NCI-H2196 (cell line): ENCODE data around the gene BTBD16.
A peak's percentile ranks its signal among the peaks of the same experiment; 100 is the strongest.

Source experiments
- DNase-seq: peaks from one replicate; lab custom pipeline; 2025; ENCODE audit not compliant: unreplicated experiment; lab: John Stamatoyannopoulos, UW

BTBD16 gene

DNA sequence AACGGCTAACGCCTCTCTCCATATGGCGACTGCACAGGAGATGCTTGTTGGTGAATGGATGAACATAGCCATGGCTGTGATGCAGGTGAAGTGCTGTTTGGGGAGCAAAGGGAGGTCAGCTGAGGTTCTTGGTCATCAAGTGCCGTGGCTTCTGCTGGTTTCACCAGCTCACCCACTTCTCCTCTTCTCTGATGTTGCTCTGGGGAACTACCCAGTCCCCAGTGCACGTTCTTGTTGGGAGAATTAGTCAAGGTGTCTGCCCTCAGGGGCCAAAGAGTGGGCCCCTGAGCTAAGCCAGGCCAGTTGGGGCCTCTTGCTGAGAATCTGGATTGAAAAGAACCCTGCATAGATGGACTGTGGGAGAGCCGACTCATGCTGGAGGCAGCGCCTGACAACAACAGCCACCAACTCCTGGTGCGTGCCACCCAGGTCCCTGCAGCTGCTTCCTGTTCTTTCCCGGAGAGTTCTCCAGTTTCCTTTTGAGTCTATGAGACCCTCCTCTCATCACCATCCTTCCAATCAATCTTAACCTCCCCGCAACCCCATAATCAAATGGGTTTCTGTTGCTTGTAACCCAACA, 3.0 kb downstream of the BTBD16 start:
- no peak for DNase-seq

DNA sequence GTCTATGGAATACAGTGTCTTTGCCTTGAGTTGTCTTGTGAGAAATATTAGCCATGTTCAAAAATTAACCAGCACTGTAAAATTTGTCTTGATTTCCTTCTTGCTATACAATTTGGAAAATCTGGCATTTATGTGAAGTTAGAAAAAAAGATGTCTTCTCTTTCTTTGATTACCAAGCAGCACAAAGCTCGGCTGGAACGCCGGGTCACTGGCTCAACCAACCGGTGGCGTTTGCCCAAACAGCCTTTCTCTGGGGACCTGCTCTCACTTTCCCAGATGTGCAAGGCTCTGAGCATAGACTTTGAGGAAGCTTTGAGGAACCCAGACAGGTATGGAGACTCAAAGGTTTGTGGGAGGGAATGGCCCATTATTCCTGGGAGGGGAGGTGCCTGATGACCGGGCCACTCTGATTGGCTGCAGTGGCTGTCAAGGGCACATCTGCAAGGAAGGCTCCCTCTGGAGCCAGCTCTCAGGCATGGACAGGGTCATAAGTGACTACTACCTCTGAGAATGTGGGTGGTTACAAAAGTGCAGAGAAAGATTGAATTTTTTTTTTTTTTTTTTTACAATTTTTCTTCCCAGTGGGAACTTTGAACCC, 5.6 kb downstream of the BTBD16 start:
- DNase-seq: no peak

DNA sequence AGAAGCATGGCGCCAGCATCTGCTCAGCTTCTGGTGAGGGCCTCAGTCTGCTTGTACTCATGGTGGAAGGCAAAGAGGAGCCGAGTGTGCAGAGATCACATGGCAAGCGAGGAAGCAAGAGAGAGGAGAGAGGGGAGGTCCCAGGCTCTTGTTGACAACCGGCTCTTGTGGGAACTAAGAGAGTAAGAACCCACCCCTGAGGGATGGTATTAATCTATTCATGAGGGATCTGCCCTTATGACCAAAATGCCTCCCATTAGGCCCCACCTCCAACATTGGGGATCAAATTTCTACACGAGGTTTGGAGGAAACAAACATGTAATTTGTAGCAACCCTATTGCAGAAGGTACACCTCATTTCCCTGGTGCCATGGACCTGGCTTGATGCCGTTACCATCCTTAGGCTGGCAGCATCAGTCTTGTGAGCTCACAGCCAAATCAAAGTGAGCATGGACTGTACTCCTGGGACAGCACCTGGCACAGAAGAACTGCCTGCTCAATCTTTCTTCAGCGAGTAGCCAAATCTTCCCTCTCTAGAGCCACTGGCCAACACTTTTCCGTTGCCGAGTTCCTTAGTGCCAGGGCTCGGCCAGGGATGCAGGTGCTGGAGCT, 6.5 kb downstream of the BTBD16 start:
- no peak for DNase-seq

DNA sequence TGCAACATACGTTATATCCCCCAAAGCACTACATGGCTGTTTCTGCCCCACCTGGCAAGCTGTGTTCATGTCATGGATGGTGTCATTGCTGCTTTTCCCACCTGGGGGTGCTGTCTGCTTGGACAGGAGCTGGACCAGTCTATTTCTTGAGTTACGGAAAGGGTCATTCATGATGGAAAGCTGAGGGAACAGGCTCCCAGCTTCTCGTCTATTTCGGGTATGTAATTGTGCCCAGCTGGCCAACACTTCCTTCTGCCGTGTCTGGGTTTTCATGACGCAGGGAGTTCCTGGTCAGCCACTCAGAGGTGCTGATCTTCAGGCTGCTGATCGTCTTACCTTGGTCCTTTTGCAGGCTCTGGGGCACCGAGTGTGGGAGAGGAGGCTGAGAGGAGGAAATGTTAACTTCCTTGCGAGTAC, 8.6 kb downstream of the BTBD16 start:
- peak; percentile 31 for DNase-seq

DNA sequence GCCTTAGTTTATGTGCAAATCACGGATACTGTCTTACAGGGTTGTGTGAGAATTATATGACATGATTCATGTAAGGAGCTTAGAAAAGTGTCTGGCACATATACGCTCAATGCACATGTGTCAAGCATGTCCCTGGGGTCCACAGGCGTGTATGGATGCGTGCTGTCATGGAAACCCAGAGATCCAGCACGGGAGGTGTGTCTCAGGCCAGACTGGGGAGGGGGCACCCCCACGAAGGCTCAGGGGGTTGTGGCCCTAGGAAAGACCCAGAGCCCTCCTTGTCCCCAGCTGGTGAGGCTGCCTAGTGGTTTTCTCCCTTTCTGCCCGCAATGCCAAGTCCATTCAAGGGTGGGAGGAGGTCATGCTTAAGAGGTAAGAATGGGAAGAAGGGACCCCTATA, 9.1 kb downstream of the BTBD16 start:
- DNase-seq: no peak

DNA sequence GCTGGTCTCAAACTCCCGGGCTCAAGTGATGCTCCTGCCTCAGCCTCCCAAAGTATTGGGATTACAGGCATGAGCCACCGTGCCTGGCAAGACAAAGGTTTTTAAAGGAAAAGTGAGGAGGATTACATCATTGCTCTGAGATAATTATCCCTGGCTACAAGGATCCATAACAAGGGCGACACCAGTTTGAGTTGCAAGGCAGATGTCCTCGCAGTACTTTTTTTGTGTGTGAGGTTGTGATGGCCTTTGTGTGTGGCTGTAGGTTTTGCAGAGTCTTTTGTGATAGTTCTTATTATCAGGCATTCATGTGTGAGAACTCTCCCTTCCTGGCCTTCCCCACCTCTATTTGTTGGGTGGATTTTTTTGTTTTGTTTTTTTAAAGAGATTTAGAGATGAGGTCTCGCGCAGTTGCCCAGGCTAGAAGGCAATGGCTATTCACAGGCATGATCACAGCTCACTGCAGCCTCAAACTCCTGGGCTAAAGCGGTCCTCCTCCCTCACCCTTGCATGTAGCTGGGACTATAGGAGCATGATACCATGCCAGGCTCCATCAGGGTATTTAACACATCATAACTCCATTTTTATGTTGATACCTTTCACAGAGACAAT, 10.0 kb downstream of the BTBD16 start:
- no peak for DNase-seq

DNA sequence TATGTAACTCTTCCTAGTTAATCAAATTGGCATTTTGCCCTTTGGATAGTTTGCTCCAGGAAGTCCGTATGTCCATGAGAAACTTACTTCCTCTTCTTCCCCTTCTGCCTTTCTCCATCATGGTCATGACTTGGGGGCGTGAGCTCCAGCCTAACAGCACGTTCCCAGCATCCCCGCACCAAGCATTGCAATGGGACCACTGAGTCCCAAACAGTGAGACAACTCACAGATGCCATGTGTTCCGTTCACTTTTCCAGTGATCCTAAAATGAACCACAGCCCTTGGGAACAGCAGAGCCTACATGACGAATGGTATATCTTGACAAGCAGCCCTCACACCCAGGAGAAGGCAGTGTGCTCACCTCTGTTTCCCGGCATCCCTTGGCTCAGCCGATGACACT, 10.7 kb downstream of the BTBD16 start:
- no peak for DNase-seq

DNA sequence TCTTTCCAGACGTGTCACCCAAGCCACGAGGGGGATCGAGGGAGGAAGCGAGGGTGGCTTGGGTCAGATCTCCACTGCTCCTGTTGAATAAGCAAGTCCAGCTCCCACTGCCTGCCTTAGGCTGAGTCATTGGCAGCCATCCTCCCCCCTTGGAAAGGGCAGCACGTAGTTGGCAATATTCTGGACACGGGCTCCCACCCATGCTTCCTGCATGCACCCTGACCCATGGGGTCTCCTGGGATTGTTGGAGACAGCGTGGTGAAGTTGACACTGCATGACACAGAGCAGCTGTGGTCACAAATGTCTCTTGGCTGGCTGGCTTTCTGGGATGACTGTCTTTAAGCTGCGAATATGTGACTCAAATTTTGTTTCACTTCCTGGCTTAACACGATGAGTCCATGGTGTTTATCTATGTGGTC, 11.2 kb downstream of the BTBD16 start:
- DNase-seq: no peak

DNA sequence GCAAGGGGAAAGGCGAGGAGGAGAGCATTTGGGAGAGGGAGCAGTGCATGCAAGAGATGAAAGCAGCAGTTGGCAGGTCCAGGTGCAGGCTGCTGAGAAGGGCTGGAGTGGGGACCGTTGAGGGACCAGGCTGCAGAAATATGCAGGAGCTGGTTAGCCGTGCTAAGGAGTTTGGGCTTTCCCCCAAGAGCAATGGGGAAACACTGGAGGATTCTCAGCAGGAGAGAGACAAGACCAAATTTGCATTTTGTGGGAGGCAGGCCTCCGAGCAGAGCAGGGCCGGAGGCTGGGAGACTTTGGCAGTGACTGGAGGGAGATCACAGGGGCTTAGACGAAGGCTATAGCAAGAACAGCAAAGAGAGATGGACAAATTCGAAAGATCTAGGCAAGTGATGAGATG, 11.8 kb downstream of the BTBD16 start:
- DNase-seq: no peak

DNA sequence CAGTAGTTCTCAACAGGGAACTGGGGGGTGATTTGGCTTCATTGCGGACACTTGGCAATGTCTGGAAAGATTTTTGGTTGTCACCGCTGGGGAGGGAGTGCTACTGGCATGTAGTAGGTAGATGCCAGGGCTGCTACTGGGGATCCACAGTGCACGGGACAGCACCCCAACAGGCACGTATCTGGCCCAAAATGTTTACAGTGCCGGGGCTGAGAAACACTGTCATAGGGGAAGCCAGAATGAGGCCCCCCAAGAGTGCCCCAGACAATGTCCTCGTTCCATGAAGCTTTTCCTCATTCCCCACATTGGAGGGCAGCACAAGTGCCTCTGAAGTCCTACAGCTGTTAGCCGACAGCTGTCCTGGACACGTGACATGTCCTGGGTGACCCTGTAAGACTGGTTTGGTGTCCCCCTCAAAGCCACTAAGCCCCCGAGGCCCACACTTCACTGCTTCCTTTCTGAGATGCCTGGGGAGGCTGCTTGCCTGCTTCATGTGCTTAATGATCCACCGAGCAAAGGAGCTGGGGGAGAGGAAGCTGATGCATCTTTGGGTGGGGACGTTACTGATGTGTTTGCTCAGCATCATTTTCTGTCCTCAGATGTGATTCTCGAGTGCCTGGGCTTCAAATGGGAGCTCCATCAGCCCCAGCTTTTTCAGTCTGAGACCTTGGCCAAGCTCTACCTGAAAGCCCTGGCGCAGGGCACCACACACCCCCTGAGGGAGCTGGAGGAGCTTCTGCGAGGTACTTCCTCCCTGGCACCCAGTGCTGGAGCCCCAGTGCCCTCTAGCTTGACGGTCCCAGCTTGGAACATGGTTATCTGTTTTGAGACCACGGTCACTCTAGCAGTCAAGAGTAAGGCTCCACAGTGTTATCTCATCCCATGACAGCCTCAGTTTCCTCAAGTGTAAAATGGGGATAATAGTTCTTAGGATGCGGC, 14.7 kb downstream of the BTBD16 start:
- no peak for DNase-seq

DNA sequence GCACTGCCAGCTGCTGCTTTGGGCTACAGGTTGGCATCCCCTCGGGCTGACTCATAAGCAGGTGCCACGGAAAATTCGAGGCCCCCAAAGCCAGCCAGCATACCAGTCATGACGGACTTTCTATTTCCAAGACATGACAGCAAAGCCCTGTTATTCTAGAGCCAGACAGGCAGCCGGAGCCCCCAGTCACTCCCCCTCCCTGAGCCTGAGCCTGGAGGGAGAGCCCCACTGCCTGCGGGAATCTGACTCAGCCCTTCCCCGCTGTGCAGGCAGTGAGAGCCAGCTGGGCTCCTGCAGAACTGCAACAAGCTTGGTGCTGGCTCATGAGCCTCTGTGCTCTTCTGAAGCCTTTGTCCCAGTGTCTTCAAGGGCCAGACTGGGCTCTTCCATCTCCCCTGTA, 15.8 kb downstream of the BTBD16 start:
- no peak for DNase-seq

DNA sequence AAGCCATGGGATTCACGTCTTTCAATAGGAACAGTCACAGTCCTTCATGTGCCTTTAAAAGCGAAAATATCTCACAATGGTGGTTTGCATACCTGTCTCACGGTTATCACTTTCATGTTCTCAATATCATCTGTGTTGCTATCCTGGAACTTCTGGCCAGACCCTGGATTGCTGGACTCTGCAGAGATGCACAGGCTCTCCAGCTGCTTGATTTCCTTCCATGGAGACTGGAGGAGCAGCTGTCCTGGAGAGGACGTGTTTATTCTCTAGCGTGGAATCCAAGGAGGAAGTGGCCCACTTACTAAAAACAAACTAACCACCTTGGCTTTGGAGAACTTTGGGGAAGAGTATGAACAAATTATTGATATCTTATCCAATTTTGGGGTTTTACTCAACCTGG, 16.5 kb downstream of the BTBD16 start:
- DNase-seq: no peak

DNA sequence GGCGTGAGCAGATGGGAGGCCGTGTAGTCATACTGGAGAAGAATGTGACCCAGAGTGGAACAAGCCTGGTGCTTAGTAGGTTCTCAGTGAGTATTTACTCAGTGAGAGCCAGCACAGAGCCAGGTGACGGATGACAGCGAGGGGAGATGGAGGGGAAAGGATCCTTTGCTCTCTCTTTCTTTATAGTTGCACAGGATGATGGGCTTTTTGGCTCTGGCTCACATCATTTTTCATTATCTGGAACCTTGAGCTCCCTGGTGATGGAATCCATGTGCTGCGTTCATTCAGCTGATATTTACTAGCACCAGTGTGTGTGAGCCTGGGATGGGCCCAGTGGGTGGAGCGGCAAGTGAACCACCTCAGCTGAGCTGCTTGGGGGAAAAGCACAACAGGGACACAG, 17.2 kb downstream of the BTBD16 start:
- no peak for DNase-seq

DNA sequence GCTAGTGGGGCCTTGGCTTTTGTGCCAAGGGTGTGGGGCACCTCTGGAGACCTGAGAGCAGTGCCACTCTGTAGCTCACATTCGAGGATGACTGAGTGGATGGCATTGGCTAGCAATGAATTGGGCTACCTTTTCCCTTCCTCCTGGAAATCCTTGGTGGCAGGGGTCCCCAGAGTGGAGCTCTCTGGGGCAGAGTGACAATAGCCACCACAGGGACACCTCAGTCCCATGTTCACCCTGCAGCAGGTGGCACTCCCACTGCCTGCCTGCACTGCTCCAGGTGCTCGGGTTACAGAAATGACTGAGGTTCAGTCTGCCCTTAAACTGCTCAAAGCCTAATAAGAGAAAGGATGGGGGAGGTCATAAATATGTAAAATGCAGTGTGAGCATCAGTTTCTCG, 17.8 kb downstream of the BTBD16 start:
- DNase-seq: no peak

DNA sequence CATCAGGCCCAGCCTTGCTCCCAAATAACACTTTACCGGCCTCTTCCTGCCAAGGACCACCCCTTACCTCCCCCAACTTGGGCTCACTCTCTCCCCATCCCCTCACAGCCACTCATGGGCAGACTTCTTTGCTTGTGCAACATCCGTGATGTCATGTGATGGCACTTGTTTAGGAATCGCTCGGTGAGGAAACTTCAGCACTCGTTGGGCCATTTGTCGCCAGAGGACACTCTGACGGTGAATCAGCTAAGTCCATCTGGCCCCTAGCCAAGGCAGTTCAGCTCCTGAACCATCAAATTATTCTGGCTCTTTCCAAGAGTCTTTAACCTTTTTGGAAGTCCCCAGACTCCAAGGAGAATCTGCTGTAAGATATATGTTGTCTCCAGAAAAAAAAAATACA, 19.2 kb downstream of the BTBD16 start:
- no peak for DNase-seq

DNA sequence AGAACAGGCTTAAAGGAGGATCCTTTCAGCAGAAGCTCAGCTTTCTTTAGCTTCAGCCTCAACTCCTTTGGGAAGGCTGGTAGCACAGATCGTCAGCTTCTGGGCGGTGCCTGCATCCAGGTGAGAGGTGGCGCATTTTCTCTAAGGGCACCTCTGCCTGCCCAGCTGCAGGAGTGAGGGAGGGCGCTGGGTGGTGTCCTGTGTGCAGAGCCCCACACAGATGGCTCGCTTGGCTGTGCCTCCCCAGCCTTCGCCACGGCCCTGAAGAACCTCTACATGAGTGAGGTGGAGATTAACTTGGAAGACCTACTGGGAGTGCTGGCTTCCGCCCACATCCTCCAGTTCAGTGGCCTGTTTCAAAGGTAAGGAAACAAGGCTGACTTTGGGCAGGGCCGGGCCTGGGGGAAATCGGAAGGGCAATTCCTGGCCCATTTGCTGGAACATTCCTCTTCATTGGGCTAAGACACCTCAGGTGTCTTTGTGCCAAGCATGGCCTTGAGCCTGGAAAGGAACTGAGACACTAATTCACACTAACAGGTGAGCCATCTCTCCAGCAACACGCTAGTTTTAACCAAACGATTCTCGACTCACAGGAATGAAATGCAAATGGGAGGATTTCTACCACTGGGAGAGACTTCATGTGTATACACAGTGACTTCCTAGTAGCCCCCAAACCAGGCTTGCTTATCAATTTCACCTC, 19.9 kb downstream of the BTBD16 start:
- DNase-seq: no peak

DNA sequence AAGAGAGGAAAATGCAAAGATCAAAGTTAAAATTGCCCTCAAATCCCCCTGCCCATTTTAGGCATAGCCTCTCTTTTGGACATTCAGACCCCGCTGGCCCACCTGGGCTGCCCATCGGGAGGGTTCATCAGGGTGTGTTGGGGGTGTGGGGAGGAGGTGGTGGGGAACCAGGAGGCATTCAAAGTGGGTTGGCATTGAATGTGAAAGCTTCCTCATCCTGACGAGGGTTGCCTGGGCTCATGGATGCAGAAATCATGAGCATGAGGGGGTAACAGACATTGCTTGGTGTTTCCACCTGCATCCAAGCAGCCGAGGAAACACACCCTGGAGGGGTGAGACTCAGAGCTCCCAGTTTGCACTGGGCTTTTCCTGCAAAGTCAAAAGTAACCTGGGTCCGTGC, 20.6 kb downstream of the BTBD16 start:
- no peak for DNase-seq

DNA sequence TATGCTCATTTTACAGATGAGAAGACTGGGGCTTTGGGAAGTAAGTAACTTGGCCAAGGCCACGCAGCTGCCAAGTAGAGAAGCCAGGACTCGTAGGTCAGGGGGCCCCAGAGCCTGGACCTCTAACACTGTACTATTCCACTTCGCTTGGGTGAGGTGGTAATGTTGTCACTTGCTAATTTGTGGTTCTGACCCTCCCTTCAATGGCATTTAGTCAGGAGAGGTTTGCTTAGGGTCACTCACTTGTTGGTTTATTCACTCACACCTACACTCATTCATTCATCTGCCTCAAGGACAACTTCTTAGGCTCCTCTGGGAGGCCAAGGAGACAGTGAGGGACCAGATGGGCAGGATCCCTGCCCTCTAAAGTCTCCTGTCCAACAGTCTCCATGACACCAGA, 21.3 kb downstream of the BTBD16 start:
- DNase-seq: no peak

DNA sequence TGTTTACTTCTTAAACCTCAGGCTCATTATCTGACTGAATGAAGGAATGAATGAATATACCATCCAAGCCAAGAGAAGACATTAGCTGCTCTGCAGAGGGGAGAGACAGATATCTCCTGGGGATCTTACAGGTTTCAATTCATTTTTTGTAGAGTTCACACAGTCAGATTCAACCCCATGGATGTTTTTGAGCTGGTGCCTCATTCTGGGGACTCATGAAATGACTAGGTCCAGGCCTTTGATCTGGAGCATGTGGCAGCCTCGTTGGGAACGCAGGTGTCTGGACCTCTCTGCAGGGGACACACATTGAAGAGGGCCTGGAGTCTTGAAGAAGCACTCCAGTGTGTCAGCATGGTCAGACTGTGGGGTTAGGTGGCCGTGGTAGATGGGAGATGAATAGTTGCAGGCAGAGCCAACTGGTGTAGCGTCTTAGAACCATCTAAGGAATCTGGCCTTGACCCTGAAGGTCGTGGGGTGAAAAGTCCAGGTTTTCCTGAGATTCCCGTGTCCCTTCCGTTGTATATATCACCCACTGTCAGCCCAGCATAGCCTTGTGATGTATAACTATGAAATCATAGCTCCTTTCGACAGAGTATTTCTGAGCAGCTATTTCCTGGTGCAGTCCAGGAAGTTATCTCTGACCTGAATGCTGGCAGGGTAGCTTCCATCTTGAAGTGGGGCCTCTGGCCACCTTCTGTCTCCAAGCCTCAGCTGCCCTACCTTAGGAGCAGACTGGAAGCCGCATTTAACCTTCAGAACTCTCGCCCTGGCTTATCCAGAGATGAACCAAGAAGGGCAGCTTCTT, 22.3 kb downstream of the BTBD16 start:
- DNase-seq: no peak

DNA sequence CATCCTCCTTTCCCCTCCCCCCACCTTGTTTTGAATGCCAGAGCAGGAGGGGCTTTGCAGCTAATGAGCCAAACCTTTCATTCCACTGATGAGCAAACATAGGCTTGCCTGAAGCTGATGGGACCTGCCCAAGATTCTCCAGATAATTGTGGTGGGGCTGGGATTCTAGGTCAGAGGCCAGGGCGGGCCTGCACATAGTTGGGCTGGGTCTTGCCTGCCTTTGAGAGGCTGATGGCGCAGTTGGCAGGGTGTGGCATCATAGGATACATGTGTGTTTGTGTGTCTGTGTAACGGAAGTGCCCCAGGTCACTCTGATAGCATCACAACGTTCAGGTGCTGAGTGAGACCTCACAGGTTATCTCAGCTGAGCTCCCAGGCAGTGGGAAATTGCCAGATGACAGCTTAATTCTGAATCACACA, 22.9 kb downstream of the BTBD16 start:
- no peak for DNase-seq
